HG02970 (cell line): ENCODE data around the gene PAPLN.

ENCODE experiments used
- ATAC-seq: cut with Tn5 transposase; IDR thresholded peaks from one replicate; pipeline ENCODE4 v1.9.1; 2021; ENCODE audit warnings: mild to moderate bottlenecking, moderate library complexity, moderate number of reproducible peaks; ENCODE audit not compliant: unreplicated experiment, low FRiP score

Gene PAPLN

GRCh38 chr14:73244541-73245290 lies 7.4 kb downstream of the PAPLN start:
- no peak for ATAC-seq

DNA sequence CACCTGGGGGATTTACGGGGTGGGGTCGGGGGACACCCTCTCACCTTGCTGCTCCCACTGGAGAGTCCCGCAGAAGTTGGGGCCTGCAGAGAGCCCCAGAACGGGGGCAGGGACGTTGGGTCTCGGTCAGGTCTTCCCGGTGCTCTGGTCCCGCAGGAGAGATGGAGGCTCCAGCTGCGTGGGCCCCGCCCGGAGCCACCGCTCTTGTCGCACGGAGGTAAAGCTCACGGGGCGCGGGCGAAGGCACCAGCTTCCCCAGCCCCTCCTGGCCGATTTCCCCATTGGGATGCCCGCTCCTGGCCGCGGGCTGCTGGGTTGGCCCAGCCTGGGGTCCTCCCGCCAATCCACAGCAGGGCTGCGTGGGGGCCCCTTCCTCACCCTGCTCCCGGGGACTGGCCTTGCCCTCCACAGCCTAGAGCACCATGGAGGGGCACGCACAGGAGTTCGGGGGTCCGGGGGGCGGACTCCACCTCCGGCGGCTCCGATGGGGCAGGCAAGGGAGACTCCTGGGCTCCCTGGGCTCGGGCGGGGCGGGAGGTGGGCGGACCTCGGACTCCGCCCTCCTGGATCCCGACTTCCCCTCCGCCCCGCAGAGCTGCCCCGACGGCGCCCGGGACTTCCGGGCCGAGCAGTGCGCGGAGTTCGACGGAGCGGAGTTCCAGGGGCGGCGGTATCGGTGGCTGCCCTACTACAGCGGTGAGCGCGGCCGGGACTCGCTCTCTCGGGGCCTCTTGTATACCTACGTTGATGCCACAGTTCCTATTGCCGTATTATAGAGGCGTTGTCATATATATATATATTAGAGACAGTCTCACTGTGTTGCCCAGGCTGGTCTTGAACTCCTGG lies 8.4 kb downstream of the PAPLN start:
- ATAC-seq: no peak

GRCh38 chr14:73246387-73247150 lies 9.3 kb downstream of the PAPLN start:
- ATAC-seq: no peak

GRCh38 chr14:73248108-73248868 lies 11.0 kb downstream of the PAPLN start:
- no peak for ATAC-seq

DNA sequence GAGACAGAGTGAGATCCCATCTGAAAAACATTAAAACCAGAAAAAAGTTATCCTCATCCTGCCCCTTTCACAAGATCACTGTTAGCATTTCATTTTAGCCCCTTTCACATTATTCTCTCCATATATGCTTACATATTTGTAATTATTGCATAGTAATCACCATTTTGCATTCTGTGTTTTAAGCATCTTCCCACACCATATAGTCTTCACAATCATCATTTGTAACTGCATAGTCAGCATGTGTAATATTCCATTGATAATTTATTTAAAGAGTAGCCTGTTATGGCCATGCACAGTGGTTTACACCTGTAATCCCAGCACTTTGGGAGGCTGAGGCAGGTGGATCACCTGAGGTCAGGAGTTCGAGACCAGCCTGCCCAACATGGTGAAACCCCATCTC lies 11.8 kb downstream of the PAPLN start:
- no peak for ATAC-seq

DNA sequence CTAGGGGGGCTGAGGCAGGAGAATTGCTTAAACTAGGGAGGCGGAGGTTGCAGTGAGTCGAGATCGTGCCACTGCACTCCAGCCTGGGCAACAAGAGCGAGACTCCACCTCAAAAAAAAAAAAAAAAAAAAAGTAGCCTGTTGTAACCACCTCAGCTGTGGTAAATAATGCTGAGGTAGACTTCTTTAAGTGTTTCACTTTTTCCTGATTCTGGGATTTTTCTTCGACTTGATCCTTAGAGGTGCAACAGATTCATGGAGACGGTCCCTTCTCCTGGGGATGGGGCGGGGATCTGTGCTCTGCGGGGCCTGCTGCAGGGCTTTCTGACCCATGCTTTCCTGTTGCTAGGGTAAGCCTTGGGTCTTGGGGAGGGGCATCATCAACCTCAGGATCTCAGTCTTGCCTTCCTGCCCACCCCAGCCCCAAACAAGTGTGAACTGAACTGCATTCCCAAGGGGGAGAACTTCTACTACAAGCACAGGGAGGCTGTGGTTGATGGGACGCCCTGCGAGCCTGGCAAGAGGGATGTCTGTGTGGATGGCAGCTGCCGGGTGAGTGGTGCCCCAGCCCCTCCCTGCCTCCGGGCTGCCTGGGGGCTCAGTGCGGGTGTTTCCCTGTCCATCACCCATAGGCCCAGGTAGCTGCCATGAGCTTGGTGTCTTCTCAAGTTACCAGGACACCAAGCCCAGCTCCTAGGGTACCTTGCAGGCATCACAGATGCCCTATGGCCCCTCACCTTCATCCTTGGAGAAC lies 12.4 kb downstream of the PAPLN start:
- no peak for ATAC-seq

- ATAC-seq: no peak
Observed at GRCh38 chr14:73250317-73250713, 13.0 kb downstream of the PAPLN start.

GRCh38 chr14:73250781-73251500 lies 13.6 kb downstream of the PAPLN start:
- no peak for ATAC-seq

DNA sequence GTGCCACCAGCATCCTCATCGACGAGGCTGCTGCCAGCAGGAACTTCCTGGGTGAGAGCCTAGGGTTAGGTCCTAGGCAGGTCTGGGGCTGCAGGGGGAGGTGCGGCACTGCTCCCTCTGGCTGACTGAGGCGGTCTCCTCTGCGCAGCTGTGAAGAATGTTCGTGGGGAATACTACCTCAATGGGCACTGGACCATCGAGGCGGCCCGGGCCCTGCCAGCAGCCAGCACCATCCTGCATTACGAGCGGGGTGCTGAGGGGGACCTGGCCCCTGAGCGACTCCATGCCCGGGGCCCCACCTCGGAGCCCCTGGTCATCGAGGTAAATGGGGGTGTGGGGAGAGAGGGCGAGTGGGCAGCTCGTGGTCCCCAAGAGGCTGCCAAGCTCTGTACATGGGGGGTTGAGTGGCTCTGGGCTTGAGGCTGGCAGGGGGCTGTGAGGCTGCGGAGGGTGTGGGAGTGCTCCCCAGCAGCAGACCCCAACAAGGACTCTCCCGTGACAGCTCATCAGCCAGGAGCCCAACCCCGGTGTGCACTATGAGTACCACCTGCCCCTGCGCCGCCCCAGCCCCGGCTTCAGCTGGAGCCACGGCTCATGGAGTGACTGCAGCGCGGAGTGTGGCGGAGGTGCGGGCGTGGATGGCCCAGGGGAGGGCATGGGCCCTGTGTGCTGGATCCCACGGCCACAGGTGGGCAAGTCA lies 14.4 kb downstream of the PAPLN start:
- no peak for ATAC-seq

- no peak for ATAC-seq
Observed at GRCh38 chr14:73252491-73253322, 15.4 kb downstream of the PAPLN start.

DNA sequence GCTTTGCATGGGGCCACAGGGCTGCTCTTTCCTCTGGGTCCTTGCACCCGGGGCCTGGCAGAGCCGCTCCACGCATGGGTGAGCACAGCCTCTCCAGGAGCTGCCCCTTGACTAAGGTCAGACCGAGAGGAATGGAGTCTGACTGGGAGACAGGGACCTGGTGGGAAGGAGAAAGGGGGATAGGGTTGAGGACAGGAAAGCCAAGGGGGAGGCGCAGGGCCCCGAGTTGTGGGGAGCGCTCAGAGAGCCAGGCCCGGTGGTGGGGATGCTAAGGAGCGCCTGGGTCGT lies 16.0 kb downstream of the PAPLN start:
- no peak for ATAC-seq

DNA sequence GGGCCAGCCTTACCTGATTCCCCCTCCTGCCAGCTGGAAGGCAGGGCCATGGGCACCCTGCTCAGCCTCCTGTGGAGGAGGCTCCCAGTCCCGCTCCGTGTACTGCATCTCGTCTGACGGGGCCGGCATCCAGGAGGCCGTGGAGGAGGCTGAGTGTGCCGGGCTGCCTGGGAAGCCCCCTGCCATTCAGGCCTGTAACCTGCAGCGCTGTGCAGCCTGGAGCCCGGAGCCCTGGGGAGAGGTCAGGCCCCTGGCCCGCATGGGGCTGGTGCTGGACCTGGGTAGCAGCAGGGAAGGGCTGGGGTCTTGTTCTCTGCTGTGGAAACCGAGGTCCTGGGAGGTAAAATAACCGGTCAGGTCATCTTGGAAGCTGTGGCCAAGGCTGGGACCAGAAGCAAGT lies 16.4 kb downstream of the PAPLN start:
- no peak for ATAC-seq

DNA sequence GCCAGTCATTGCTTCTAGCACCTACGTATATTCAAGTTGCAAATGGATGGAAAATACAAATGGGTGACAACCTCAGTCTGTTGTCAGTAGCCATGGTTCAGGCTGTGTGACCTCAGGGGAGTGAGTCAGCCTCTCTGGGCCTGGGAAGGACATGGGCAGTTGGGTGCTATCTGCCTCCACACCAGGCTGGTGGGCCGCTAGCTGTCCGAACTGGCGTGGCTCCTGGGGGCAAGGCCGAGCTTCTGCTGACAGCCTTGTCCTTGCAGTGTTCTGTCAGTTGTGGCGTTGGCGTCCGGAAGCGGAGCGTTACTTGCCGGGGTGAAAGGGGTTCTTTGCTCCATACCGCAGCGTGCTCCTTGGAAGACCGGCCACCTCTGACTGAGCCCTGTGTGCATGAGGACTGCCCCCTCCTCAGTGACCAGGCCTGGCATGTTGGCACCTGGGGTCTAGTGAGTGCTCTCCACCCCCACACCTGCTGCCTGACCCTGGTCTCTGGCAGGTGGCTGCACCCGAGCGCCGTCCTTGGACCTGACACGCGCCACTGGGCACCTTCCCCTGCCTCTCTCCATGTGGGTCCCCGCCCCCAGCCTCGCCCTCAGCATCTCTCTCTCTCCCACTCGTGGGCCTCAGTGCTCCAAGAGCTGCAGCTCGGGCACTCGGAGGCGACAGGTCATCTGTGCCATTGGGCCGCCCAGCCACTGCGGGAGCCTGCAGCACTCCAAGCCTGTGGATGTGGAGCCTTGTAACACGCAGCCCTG lies 17.1 kb downstream of the PAPLN start:
- ATAC-seq: no peak

- no peak for ATAC-seq
Observed at GRCh38 chr14:73255005-73255400, 17.7 kb downstream of the PAPLN start.

- ATAC-seq: no peak
Observed at GRCh38 chr14:73255693-73256225, 18.5 kb downstream of the PAPLN start.

GRCh38 chr14:73258076-73258475 lies 20.8 kb downstream of the PAPLN start:
- no peak for ATAC-seq
